ENCODE results near the gene MAGEB2. TPM values are rescaled to one million over a fixed set of nuclear protein-coding genes. Genes with fewer than 3 reads are reported as not detected.
"Not testable (repeated sequence)": the region's sequence is repeated elsewhere in the genome, so short reads cannot be mapped to it uniquely, and the experiment has no call there.

MAGEB2 gene, protein sequence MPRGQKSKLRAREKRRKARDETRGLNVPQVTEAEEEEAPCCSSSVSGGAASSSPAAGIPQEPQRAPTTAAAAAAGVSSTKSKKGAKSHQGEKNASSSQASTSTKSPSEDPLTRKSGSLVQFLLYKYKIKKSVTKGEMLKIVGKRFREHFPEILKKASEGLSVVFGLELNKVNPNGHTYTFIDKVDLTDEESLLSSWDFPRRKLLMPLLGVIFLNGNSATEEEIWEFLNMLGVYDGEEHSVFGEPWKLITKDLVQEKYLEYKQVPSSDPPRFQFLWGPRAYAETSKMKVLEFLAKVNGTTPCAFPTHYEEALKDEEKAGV
- total RNA-seq (2014; rRNA removed; shearing (Covaris generic)): 30.2 and 32.1 TPM in 2 replicates
- polyA plus RNA-seq (2015; cell fraction: cytosol; rRNA removed): 30.7 and 38.3 TPM in 2 replicates
- polyA plus RNA-seq (2015; cell fraction: nucleus; rRNA removed): 4.9 and 7.0 TPM in 2 replicates

DNA sequence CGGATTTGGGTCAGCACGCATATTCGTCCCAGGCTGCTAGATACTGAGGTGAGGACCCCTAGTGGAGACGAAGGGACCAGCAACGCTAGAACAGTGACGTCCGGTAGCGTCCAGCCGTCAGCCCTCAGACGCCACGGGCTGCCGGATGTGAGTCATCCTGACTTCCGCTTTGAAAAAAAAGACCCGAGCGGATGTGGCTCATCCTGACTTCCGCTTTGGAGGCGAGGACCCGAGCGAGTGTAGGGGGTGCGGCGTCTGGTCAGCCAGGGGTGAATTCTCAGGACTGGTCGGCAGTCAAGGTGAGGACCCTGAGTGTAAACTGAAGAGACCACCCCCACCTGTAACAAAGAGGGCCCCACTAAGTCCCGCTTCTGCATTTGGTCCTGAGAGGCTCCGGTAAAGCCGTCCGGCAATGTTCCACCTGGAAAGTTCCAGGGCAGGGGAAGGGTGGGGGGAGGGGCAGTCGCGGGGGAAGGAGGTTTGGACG is at the start of gene MAGEB2:
TSS of gene MAGEB2 (plus strand) at position 207 of the 487 bp plus-strand sequence. CDS start 3,018 bp downstream, outside the sequence.
- in situ Hi-C loops (cut with HindIII; ENCODE audit: low pct_unique_long_range_greater_than_20kb, low sequenced_read_pairs): no loop called here
- DNase-seq (ENCODE audit: low read depth, low spot score): peak; percentile 61

DNA sequence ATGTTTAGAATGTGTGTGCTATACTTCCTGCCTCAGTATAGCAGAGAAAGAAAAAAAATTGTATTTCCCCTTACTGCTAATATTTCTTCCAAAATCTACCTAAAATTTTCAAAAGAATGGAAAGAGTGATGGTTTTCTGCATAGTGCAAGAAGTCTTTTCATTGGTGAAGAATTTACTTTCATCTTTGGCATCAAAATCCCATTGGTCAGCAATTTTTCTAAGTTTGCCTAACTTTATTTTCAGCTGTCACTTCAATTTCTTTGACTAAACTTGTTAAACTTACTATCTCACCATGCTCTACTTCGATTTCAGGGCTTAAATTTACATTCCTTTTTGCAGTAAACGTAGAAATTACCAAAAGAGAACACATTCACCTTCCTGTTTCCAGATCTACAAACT is 44.5 kb upstream of the MAGEB2 start:
- in situ Hi-C loops (cut with HindIII; ENCODE audit: low pct_unique_long_range_greater_than_20kb, low sequenced_read_pairs): no loop called here
- no peak for DNase-seq (ENCODE audit: low read depth, low spot score)

DNA sequence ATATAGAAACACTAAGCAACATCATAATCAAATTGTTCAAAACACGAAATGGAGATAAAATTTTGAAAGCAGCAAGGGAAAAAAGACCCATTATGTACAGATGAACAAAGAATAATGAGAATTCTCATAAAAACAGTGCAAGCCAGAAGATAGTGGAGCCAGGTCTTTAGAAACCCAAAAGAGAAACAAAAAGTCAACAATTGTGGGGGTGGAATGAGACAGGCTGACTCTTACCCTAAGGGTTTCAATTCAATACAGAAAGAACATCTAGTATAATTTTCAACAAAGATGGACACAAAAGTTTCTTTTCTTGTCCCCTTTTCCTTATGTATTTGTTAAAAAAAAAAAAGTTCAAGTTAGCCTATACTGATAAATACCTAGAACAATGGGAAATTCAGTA is 34.0 kb upstream of the MAGEB2 start:
- in situ Hi-C loops (cut with HindIII; ENCODE audit: low pct_unique_long_range_greater_than_20kb, low sequenced_read_pairs): no loop called here
- no peak for DNase-seq (ENCODE audit: low read depth, low spot score)

DNA sequence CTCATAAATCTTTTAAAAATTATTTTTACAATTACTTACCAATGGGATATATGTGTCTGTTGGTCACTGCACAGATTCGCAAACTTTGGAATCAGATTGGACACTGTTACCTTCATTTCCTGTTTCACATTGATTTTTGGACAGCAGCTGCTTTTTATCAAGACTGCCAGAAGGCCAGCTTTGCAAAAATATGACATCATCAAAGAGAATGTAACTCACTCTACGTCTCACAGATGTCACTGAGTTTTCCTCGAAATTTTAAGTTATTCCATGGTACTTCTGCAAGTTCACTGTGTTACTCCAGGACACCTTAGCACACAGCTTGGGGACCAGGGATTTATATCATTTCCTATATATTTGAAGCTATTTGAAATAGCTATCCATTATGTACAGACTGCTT is 31.8 kb upstream of the MAGEB2 start:
- in situ Hi-C loops (cut with HindIII; ENCODE audit: low pct_unique_long_range_greater_than_20kb, low sequenced_read_pairs): no loop called here
- no peak for DNase-seq (ENCODE audit: low read depth, low spot score)

DNA sequence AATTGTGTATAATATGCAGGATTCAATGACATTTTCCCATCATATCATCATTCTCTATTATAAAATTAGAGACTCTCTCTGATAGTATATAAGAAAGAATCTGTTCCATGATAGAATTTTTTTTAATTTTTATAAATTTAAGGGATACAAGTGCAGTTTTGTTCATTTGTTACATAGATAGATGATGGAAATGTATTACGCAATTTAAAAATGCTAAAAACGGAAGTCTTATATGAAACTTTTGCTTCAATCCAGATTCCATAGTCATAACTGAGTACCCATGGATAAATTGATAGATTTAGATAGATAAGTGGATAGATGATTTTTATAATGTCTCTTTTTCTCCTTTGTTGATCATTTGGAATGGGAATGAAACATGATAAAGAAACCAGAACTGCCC is 24.9 kb upstream of the MAGEB2 start:
- in situ Hi-C loops (cut with HindIII; ENCODE audit: low pct_unique_long_range_greater_than_20kb, low sequenced_read_pairs): no loop called here
- no peak for DNase-seq (ENCODE audit: low read depth, low spot score)

DNA sequence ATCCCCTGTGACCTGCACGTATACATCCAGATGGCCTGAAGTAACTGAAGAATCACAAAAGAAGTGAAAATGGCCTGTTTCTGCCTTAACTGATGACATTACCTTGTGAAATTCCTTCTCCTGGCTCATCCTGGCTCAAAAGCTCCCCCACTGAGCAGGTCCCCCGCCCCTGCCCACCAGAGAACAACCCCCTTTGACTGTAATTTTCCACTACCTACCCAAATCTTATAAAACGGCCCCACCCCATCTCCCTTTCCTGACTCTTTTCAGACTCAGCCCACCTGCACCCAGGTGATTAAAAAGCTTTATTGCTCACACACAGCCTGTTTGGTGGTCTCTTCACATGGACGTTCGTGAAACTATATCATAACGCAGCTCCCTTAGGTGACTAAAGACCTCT is 21.5 kb upstream of the MAGEB2 start:
- in situ Hi-C loops (cut with HindIII; ENCODE audit: low pct_unique_long_range_greater_than_20kb, low sequenced_read_pairs); DNase-seq (ENCODE audit: low read depth, low spot score): not testable (repeated sequence)

DNA sequence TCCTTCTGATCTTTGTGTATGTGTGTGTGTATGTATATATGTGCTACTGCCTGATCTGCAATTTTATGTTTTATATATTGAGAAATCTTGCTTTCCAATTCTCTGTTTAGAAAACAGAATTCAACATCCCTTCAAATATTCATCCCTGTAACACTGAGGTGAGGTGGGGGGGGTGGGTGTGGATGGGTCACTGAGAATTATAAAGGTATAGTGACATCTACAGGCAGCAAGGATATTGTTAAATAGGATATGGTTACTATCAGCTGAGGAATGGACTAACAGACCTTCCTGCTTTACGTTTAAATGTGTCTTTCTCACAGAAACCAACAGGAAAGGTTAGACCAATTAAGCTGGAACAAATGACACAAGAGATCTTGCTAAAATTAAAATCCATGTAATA is 19.0 kb upstream of the MAGEB2 start:
- in situ Hi-C loops (cut with HindIII; ENCODE audit: low pct_unique_long_range_greater_than_20kb, low sequenced_read_pairs): no loop called here
- peak; percentile 33 for DNase-seq (ENCODE audit: low read depth, low spot score)

DNA sequence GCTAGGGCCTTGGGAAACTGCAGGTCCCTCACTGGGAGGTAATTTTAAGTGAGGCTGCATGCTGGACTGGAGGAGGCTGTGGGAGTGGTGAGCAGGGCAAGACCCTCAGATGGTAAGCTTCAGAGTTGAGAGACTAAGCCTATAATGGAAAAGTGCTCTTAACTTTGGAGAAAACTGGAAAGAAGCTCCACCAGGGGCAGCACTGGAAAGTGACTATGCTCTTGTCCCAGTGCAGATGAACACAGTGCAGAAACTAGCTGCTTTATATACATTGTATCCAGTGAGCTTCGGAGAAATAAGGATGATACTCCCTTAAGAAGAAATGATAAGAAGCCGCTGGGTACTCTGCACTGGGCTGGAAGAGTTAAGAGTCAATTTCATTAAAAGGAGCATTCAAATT is 3.2 kb upstream of the MAGEB2 start:
- in situ Hi-C loops (cut with HindIII; ENCODE audit: low pct_unique_long_range_greater_than_20kb, low sequenced_read_pairs): no loop called here
- peak; percentile 2 for DNase-seq (ENCODE audit: low read depth, low spot score)

DNA sequence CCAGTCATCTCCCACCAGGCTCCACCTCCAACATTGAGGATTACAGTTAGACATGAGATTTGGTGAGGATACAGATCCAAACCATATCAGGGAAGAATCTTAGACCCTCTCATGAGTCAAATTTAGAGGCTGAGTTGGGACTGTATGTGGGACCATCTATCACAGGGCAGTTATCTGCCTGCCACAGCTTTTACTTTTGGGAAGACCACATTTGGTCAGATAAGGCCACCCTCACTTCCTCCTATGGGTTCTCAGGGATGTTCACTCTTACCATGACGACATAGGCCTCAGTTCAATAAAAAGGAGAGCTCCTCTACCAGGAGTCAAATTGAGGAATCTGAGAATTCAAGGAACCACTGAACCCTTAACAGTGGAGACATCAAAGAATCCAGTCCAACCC is 2.1 kb downstream of the MAGEB2 start:
- in situ Hi-C loops (cut with HindIII; ENCODE audit: low pct_unique_long_range_greater_than_20kb, low sequenced_read_pairs): no loop called here
- no peak for DNase-seq (ENCODE audit: low read depth, low spot score)

DNA sequence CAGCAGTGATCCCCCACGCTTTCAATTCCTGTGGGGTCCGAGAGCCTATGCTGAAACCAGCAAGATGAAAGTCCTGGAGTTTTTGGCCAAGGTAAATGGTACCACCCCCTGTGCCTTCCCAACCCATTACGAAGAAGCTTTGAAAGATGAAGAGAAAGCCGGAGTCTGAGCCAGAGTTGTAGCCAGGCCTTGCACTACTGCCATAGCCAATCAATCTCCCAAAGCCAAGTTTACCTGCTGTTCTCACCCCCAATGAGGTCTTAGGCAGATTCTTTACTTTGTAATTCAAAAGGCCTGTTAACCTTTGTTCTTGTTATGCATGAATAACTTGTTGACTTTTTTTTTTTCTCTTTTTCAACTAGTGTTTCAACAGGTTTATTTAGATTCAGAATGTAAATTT is 4.0 kb downstream of the MAGEB2 start:
- DNase-seq (ENCODE audit: low read depth, low spot score): no peak
- in situ Hi-C loops (cut with HindIII; ENCODE audit: low pct_unique_long_range_greater_than_20kb, low sequenced_read_pairs): no loop called here

DNA sequence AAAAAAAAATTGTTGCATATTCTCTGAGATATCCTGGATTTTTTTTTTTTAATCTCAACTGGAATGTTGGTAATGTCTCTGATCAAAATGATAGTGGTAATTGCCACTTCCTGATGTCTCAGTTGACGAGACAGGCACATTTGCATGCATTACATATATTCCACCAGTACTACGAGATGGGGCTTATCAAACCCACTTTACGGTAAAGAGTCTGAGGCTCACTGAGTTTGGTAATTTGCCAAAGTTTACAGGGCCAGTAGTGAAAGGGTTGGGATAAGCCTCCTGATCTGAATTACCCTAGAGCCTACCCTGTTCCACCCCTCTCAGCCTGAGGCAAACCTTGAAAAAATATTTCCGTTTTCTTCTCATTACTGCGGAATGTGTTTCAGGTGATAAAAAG is 5.3 kb downstream of the MAGEB2 start:
- in situ Hi-C loops (cut with HindIII; ENCODE audit: low pct_unique_long_range_greater_than_20kb, low sequenced_read_pairs): no loop called here
- no peak for DNase-seq (ENCODE audit: low read depth, low spot score)

DNA sequence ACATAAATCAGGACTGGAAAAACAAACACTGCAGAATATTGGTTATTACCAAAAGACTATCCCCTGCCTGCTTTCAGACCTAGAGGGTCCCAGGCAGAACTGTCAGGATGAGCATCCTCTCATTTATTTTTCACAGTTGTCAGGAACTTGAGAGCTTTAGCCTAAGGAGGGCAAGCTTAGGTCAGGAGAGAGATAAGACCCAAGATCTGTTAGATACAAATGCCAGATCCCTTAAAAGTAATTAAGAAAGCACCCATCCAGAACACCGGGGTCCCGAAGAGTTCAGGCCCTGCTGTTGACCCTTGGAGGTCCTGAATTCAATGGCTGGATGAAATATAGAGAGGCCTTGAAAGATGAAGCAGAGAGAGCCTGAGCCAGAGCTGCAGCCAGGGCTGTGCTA is 9.2 kb downstream of the MAGEB2 start:
- in situ Hi-C loops (cut with HindIII; ENCODE audit: low pct_unique_long_range_greater_than_20kb, low sequenced_read_pairs): no loop called here
- no peak for DNase-seq (ENCODE audit: low read depth, low spot score)

DNA sequence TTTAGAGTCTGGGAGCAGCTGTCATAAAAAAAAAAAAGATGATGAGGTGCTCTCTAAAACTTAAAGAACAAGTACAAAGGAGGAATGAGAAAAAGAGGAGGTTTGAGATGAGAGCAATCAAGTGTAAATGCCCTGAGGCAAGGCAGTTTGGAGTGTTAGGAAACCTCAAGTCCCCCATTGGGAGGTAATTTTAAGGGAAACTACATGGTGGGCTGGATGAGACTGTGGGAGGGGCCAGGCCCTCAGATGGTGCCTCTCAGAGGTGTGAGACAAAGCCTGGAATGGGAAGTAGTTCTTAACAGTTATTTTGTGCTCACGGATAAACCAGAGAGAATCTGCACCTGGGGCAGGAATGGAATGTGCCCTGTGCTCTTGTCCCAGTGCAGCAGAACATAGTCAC is 13.2 kb downstream of the MAGEB2 start:
- no peak for DNase-seq (ENCODE audit: low read depth, low spot score)
- in situ Hi-C loops (cut with HindIII; ENCODE audit: low pct_unique_long_range_greater_than_20kb, low sequenced_read_pairs): no loop called here

DNA sequence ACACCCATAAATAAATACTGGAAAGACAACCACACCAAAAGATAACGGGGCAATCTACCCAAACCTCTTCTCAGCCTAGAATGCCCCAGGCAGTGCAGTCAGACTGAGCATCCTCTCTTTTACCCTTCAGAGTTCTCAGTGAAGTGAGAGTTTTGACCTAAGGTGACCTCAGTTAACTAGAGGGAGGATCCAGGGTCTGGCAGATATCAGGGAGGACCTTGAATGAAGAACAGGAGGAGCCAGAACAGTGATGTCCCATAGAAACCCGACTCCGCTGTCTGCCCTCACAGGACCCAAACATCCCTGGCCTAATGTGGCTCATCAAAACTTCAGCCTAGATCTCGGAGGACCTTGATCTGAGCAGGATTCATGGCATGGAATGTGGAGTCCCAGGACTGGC is 15.0 kb downstream of the MAGEB2 start, which contains the start of gene MAGEB3:
TSS of gene MAGEB3 (plus strand) at position 263 of the 400 bp plus-strand sequence. CDS start 5,268 bp downstream, outside the sequence.
- in situ Hi-C loops (cut with HindIII; ENCODE audit: low pct_unique_long_range_greater_than_20kb, low sequenced_read_pairs): no loop called here
- DNase-seq (ENCODE audit: low read depth, low spot score): no peak

DNA sequence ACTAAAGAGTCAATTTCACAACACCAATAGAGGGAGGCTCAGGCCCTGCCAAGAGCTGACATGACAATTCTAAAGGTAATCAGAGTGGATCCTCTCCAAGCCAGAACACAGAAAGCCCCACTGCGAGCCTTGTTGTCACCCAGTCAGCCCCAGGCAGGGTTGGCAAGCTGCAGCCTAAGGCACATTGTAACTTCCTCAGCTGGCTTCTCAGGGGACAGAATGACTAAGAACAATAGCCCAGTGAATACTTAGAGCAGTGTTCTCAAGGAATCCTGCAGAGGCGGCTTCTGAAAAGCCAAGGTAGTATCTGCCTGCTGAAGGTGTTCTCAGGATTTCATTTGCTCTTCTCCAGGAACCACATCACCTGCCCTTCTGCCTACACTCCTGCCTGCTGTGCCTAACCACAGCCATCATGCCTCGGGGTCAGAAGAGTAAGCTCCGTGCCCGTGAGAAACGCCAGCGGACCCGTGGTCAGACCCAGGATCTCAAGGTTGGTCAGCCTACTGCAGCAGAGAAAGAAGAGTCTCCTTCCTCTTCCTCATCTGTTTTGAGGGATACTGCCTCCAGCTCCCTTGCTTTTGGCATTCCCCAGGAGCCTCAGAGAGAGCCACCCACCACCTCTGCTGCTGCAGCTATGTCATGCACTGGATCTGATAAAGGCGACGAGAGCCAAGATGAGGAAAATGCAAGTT is 26.5 kb downstream of the MAGEB2 start, which contains the start of gene MAGEB4:
TSS of gene MAGEB4 (plus strand) at position 277 of the 692 bp plus-strand sequence. CDS start at position 413, 136 bp downstream.
- no peak for DNase-seq (ENCODE audit: low read depth, low spot score)
- in situ Hi-C loops (cut with HindIII; ENCODE audit: low pct_unique_long_range_greater_than_20kb, low sequenced_read_pairs): no loop called here

DNA sequence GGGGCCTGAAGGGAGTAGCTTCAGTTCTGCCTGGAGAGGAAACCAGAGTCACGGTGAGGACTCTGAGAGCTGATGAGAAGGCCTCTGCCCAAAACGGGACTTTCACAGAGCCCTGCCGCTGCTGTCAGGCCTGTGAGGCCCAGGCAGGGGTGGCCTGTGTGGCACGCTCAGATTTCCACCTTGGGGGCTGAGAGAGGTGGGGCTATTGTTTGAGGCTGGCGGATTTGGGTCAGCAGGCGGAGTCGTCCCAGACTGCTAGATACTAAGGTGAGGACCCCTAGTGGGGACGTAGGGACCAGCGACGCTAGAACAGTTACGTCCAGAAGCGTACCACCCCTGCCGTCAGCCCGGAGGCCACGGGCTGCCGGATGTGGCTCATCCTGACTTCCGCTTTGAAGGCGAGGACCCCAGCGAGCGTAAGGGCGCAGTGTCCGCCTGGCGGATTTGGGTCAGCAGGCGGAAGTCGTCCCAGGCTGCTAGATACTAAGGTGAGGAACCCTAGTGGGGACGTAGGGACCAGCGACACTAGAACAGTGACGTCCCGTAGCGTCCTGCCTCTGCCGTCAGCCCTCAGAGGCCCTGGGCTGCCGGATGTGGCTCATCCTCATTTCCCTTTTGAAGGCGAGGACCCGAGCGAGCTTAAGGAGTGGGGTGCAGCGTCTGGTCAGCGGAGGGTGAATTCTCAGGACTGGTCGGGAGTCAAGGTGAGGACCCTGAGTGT is 31.6 kb downstream of the MAGEB2 start, which contains the start of gene MAGEB1:
TSS of gene MAGEB1 (plus strand) at position 378 of the 721 bp plus-strand sequence. CDS start 3,348 bp downstream, outside the sequence.
- in situ Hi-C loops (cut with HindIII; ENCODE audit: low pct_unique_long_range_greater_than_20kb, low sequenced_read_pairs): no loop called here
- DNase-seq (ENCODE audit: low read depth, low spot score): peak; percentile 0

DNA sequence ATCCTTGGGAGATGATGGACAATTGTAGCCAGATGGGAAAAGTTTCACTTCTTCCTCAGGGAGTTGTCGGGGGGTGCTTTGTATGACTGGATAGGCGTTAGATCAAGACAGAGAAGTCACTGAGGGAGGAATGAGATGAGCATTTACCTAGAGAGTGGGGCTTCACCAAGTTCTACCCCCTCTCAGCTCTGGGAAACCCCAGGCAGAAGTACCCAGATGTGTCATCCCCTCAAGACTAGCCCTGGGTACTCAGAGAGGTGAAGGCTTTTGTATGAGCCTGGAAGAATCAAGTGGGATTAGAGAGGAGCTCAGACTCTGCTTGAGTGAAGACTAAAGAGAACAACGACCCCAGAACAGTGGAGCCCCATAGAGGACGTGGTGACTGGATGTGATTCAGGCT is 33.5 kb downstream of the MAGEB2 start:
- in situ Hi-C loops (cut with HindIII; ENCODE audit: low pct_unique_long_range_greater_than_20kb, low sequenced_read_pairs): no loop called here
- DNase-seq (ENCODE audit: low read depth, low spot score): no peak

DNA sequence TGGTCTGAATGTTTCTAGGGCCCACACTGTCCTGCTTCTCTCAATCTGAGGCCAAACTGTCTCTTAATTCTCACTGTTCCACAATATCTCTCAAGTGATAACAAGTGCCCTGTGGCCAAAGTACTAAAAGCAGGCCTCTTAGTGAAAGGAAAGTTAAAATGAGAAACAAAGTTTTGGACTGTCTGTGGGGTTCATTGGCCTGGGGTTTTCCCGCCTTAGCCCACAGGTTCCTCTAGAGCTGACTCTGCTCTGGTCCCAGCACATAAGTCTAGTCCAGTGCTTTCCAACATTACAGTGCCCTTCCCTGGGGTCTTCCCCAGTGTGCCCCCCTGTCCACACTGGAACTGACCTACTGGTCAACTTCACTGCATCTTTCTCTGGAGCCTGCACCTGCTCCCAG is 37.9 kb downstream of the MAGEB2 start:
- in situ Hi-C loops (cut with HindIII; ENCODE audit: low pct_unique_long_range_greater_than_20kb, low sequenced_read_pairs): no loop called here

More for the DNA sequence above, 37.9 kb downstream of the MAGEB2 start:
- DNase-seq (ENCODE audit: low read depth, low spot score): no peak

Data from SK-MEL-5 (cell line).